ENCODE measurements around the gene KDELR3. TPM values are rescaled to one million over a fixed set of nuclear protein-coding genes. Genes with fewer than 3 reads are reported as not detected.

The KDELR3 gene
- total and polyA plus RNA-seq, 2 experiments from 2014 or later, result 5.6 to 5.7 TPM

- H3K79me2 ChIP-seq (replicated peaks; ENCODE audit: insufficient read depth), result no peaks in the 10 kb centered on the region
- no peaks in the 10 kb centered on the region for H4K20me1 ChIP-seq (replicated peaks; ENCODE audit: insufficient read depth)
- Mint-ChIP-seq H3K36me3 (ENCODE audit: low read depth) (no peaks in the 10 kb centered on the region), H3K27me3 (ENCODE audit: insufficient read depth, low read depth, poor library complexity) (no peaks in the 10 kb centered on the region), H3K4me1 (peaks cover 2% of the 10 kb centered on the region; the same call in 1 of the 3 replicates), H3K9me3 (no peaks in the 10 kb centered on the region), H3K4me3 (no peak overlapping the region), H3K27ac (no peak overlapping the region)
- H3K27ac ChIP-seq (ENCODE audit: low read depth), result no peak overlapping the region
- H2AFZ ChIP-seq, result no peak overlapping the region
- no peak for TF ChIP-seq JUNB (IDR thresholded peaks at IDR 0.05; ENCODE audit: unreplicated experiment)
- H3K36me3 ChIP-seq (ENCODE audit: insufficient read depth), result no peaks in the 10 kb centered on the region
- H3K9me2 ChIP-seq (ENCODE audit: insufficient read depth), result no peaks in the 10 kb centered on the region
- no peak overlapping the region for H3K4me3 ChIP-seq
- H3F3A ChIP-seq (replicated peaks; ENCODE audit: low read depth), result no peaks in the 10 kb centered on the region
- no peaks in the 10 kb centered on the region for H3K4me1 ChIP-seq (ENCODE audit: insufficient read depth)
- no peak overlapping the region for H3K4me2 ChIP-seq
- DNase-seq (ENCODE audit: low spot score) (no peak), ATAC-seq (no peak)
- no peaks in the 10 kb centered on the region for H3K27me3 ChIP-seq (ENCODE audit: insufficient read depth)
These were observed 63.5 kb downstream of the KDELR3 start for GRCh38 chr22:38531251-38531938.

Other genes with a start within 250 kb of the KDELR3 start
- 76.5 and 95.1 TPM in 2 replicates for gene TMEM184B, start 195.1 kb upstream of the KDELR3 start, total RNA-seq (2014; rRNA removed; shearing (Covaris generic))
- 40.7 and 42.2 TPM in 2 replicates for gene TMEM184B, start 195.1 kb upstream of the KDELR3 start, polyA plus RNA-seq (2016; fragmentation: Nextera tagmentation; extraction: Ambion mirVana)
- gene CSNK1E, start 150.7 kb upstream of the KDELR3 start, total RNA-seq (2014; rRNA removed; shearing (Covaris generic)), result 233 and 259 TPM in 2 replicates
- gene CSNK1E, start 150.7 kb upstream of the KDELR3 start, polyA plus RNA-seq (2016; fragmentation: Nextera tagmentation; extraction: Ambion mirVana), result 180 and 189 TPM in 2 replicates
- gene KCNJ4, start 12.9 kb upstream of the KDELR3 start, total RNA-seq (2014; rRNA removed; shearing (Covaris generic)), result 1.3 TPM in 2 replicates
- 0.23 and 0.28 TPM in 2 replicates for gene KCNJ4, start 12.9 kb upstream of the KDELR3 start, polyA plus RNA-seq (2016; fragmentation: Nextera tagmentation; extraction: Ambion mirVana)
- 452 and 603 TPM in 2 replicates for gene DDX17, start 38.2 kb downstream of the KDELR3 start, total RNA-seq (2014; rRNA removed; shearing (Covaris generic))
- gene DDX17, start 38.2 kb downstream of the KDELR3 start, polyA plus RNA-seq (2016; fragmentation: Nextera tagmentation; extraction: Ambion mirVana), result 88.0 and 91.0 TPM in 2 replicates
- gene DMC1, start 102.1 kb downstream of the KDELR3 start, total RNA-seq (2014; rRNA removed; shearing (Covaris generic)), result 5.0 and 8.0 TPM in 2 replicates
- gene DMC1, start 102.1 kb downstream of the KDELR3 start, polyA plus RNA-seq (2016; fragmentation: Nextera tagmentation; extraction: Ambion mirVana), result 13.2 and 18.5 TPM in 2 replicates
- gene FAM227A, start 188.3 kb downstream of the KDELR3 start, total RNA-seq (2014; rRNA removed; shearing (Covaris generic)), result 6.1 and 11.0 TPM in 2 replicates
- 4.3 and 5.8 TPM in 2 replicates for gene FAM227A, start 188.3 kb downstream of the KDELR3 start, polyA plus RNA-seq (2016; fragmentation: Nextera tagmentation; extraction: Ambion mirVana)
- gene CBY1, start 188.5 kb downstream of the KDELR3 start, total RNA-seq (2014; rRNA removed; shearing (Covaris generic)), result 12.8 and 13.2 TPM in 2 replicates
- gene CBY1, start 188.5 kb downstream of the KDELR3 start, polyA plus RNA-seq (2016; fragmentation: Nextera tagmentation; extraction: Ambion mirVana), result 36.1 and 36.4 TPM in 2 replicates
- gene TOMM22, start 213.9 kb downstream of the KDELR3 start, total RNA-seq (2014; rRNA removed; shearing (Covaris generic)), result 84.0 and 87.0 TPM in 2 replicates
- 125 and 131 TPM in 2 replicates for gene TOMM22, start 213.9 kb downstream of the KDELR3 start, polyA plus RNA-seq (2016; fragmentation: Nextera tagmentation; extraction: Ambion mirVana)
- gene JOSD1, start 232.8 kb downstream of the KDELR3 start, total RNA-seq (2014; rRNA removed; shearing (Covaris generic)), result 16.1 and 19.7 TPM in 2 replicates
- 4.6 and 5.5 TPM in 2 replicates for gene JOSD1, start 232.8 kb downstream of the KDELR3 start, polyA plus RNA-seq (2016; fragmentation: Nextera tagmentation; extraction: Ambion mirVana)
- 79.9 and 88.4 TPM in 2 replicates for gene GTPBP1, start 237.8 kb downstream of the KDELR3 start, total RNA-seq (2014; rRNA removed; shearing (Covaris generic))
- 27.2 and 31.0 TPM in 2 replicates for gene GTPBP1, start 237.8 kb downstream of the KDELR3 start, polyA plus RNA-seq (2016; fragmentation: Nextera tagmentation; extraction: Ambion mirVana)